Dermis microvascular lymphatic vessel endothelial cell (primary cell): ENCODE results near the gene NBEA. TPM values are rescaled to one million over a fixed set of nuclear protein-coding genes. Genes with fewer than 3 reads are reported as not detected.
"Not testable (repeated sequence)": the region's sequence is repeated elsewhere in the genome, so short reads cannot be mapped to it uniquely, and the experiment has no call there.

Source experiments
- DNase-seq, 2 donors: peaks; one replicate each; pipeline versions ENCODE4 v3.0.0 to v3.0.0-alpha.2; 2010; ENCODE audit warnings: low read depth in 2 of 2
- total RNA-seq: library from RNA; depleted of rRNA; stranded (reverse); fragments of >200 nt; gene quantifications from 2 replicates; pipeline ENCODE4 v1.2.1, GENCODE V29; 2014

Gene NBEA
- total RNA-seq, 1 donor from 2014 or later: 0.90 TPM

- no peak for DNase-seq
Observed at GRCh38 chr13:34944751-34945150, 2.7 kb downstream of the NBEA start.

GRCh38 chr13:34951528-34951927, 9.5 kb downstream of the NBEA start:
- no peak for DNase-seq

- DNase-seq: no peak
Observed at GRCh38 chr13:34959489-34959888, 17.4 kb downstream of the NBEA start.

- no peak for DNase-seq
Observed at GRCh38 chr13:34964558-34964957, 22.5 kb downstream of the NBEA start.

GRCh38 chr13:34967851-34968562, 25.9 kb downstream of the NBEA start:
- no peak for DNase-seq

GRCh38 chr13:34969539-34969938, 27.5 kb downstream of the NBEA start:
- not testable (repeated sequence) for DNase-seq

GRCh38 chr13:34970961-34971360, 28.9 kb downstream of the NBEA start:
- DNase-seq: no peak

- no peak for DNase-seq
Observed at GRCh38 chr13:34971473-34971872, 29.4 kb downstream of the NBEA start.

GRCh38 chr13:34985199-34985598, 43.1 kb downstream of the NBEA start:
- not testable (repeated sequence) for DNase-seq

- DNase-seq: no peak
Observed at GRCh38 chr13:34988330-34988791, 46.3 kb downstream of the NBEA start.

- DNase-seq: no peak
Observed at GRCh38 chr13:34990399-34991214, 48.5 kb downstream of the NBEA start.

- no peak for DNase-seq
Observed at GRCh38 chr13:34993470-34993869, 51.4 kb downstream of the NBEA start.

GRCh38 chr13:35003734-35004133, 61.7 kb downstream of the NBEA start:
- DNase-seq: not testable (repeated sequence)

- no peak for DNase-seq
Observed at GRCh38 chr13:35005051-35005450, 63.0 kb downstream of the NBEA start.

GRCh38 chr13:35014606-35015213, 72.6 kb downstream of the NBEA start:
- DNase-seq: no peak

GRCh38 chr13:35016362-35017112, 74.5 kb downstream of the NBEA start:
- DNase-seq: no peak

- no peak for DNase-seq
Observed at GRCh38 chr13:35025314-35025713, 83.2 kb downstream of the NBEA start.

GRCh38 chr13:35028338-35028867, 86.3 kb downstream of the NBEA start:
- no peak for DNase-seq

- no peak for DNase-seq
Observed at GRCh38 chr13:35039012-35039411, 96.9 kb downstream of the NBEA start.

- no peak for DNase-seq
Observed at GRCh38 chr13:35046587-35046986, 104.5 kb downstream of the NBEA start.

- DNase-seq: no peak
Observed at GRCh38 chr13:35055705-35056104, 113.6 kb downstream of the NBEA start.
